ENCODE results near the gene MIXL1.

DNA sequence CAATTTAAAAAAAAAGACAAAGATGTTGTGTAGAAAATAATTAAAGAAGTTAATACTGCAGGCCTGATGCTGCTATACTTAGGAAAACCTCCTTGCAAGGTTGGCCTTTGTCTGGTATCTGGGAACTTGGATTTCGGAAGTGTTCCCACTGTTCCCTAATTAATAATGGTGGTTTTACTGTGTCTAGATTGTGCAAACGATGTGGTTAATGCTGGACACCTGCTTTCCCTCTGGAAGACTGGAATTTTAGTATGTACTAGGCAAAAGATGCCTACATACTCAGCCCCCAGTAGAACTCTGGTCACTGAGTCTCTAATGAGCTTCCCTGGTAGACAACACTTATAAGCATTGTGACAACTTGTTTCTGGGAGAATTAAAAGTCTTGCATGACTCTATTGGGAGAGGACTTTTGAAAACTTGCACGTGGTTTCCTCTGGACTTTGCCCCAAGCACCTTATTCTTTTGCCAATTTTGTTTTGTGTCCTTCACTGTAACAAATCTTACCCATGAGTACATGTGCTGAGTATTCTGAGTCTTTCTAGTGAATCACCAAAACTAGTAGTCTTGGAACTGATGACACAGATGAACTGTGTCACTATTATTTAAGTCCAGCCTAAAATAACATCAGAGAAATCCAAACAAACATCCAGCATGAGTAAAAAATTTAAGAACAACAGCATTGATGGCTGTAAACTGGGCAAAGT, 45.1 kb downstream of the MIXL1 start:
- TF ChIP-seq, protein P1, sequence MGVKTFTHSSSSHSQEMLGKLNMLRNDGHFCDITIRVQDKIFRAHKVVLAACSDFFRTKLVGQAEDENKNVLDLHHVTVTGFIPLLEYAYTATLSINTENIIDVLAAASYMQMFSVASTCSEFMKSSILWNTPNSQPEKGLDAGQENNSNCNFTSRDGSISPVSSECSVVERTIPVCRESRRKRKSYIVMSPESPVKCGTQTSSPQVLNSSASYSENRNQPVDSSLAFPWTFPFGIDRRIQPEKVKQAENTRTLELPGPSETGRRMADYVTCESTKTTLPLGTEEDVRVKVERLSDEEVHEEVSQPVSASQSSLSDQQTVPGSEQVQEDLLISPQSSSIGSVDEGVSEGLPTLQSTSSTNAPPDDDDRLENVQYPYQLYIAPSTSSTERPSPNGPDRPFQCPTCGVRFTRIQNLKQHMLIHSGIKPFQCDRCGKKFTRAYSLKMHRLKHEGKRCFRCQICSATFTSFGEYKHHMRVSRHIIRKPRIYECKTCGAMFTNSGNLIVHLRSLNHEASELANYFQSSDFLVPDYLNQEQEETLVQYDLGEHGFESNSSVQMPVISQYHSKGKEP (tag by site-specific recombination; IDR thresholded peaks at IDR 0.05), result no peak
- TF ChIP-seq ZNF175 (tag by site-specific recombination; IDR thresholded peaks at IDR 0.05), result no peak
- no peak for TF ChIP-seq YY1 (tag by site-specific recombination; IDR thresholded peaks at IDR 0.05)
- TF ChIP-seq TCF7L2 (IDR thresholded peaks at IDR 0.05; ENCODE audit: borderline replicate concordance, low read depth, low read length), result no peak
- TF ChIP-seq, protein P2, sequence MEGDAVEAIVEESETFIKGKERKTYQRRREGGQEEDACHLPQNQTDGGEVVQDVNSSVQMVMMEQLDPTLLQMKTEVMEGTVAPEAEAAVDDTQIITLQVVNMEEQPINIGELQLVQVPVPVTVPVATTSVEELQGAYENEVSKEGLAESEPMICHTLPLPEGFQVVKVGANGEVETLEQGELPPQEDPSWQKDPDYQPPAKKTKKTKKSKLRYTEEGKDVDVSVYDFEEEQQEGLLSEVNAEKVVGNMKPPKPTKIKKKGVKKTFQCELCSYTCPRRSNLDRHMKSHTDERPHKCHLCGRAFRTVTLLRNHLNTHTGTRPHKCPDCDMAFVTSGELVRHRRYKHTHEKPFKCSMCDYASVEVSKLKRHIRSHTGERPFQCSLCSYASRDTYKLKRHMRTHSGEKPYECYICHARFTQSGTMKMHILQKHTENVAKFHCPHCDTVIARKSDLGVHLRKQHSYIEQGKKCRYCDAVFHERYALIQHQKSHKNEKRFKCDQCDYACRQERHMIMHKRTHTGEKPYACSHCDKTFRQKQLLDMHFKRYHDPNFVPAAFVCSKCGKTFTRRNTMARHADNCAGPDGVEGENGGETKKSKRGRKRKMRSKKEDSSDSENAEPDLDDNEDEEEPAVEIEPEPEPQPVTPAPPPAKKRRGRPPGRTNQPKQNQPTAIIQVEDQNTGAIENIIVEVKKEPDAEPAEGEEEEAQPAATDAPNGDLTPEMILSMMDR (tag by site-specific recombination; IDR thresholded peaks at IDR 0.05), result no peak
- no peak for TF ChIP-seq ZSCAN30 (tag by site-specific recombination; IDR thresholded peaks at IDR 0.05)
- TF ChIP-seq PRDM1 (tag by site-specific recombination; IDR thresholded peaks at IDR 0.05), result no peak
- TF ChIP-seq, protein P3, sequence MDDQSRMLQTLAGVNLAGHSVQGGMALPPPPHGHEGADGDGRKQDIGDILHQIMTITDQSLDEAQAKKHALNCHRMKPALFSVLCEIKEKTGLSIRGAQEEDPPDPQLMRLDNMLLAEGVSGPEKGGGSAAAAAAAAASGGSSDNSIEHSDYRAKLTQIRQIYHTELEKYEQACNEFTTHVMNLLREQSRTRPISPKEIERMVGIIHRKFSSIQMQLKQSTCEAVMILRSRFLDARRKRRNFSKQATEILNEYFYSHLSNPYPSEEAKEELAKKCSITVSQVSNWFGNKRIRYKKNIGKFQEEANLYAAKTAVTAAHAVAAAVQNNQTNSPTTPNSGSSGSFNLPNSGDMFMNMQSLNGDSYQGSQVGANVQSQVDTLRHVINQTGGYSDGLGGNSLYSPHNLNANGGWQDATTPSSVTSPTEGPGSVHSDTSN (CRISPR knock-in tag; IDR thresholded peaks at IDR 0.05), result no peak
- no peak for TF ChIP-seq ZNF830 (tag by site-specific recombination; IDR thresholded peaks at IDR 0.05; ENCODE audit: low read depth)
- TF ChIP-seq SP2 (tag by site-specific recombination; IDR thresholded peaks at IDR 0.05), result no peak
- no peak for TF ChIP-seq MYNN (tag by site-specific recombination; IDR thresholded peaks at IDR 0.05; ENCODE audit: borderline replicate concordance)
- TF ChIP-seq, protein P4, sequence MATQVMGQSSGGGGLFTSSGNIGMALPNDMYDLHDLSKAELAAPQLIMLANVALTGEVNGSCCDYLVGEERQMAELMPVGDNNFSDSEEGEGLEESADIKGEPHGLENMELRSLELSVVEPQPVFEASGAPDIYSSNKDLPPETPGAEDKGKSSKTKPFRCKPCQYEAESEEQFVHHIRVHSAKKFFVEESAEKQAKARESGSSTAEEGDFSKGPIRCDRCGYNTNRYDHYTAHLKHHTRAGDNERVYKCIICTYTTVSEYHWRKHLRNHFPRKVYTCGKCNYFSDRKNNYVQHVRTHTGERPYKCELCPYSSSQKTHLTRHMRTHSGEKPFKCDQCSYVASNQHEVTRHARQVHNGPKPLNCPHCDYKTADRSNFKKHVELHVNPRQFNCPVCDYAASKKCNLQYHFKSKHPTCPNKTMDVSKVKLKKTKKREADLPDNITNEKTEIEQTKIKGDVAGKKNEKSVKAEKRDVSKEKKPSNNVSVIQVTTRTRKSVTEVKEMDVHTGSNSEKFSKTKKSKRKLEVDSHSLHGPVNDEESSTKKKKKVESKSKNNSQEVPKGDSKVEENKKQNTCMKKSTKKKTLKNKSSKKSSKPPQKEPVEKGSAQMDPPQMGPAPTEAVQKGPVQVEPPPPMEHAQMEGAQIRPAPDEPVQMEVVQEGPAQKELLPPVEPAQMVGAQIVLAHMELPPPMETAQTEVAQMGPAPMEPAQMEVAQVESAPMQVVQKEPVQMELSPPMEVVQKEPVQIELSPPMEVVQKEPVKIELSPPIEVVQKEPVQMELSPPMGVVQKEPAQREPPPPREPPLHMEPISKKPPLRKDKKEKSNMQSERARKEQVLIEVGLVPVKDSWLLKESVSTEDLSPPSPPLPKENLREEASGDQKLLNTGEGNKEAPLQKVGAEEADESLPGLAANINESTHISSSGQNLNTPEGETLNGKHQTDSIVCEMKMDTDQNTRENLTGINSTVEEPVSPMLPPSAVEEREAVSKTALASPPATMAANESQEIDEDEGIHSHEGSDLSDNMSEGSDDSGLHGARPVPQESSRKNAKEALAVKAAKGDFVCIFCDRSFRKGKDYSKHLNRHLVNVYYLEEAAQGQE (tag by site-specific recombination; IDR thresholded peaks at IDR 0.05), result no peak
- no peak for TF ChIP-seq KLF1 (tag by site-specific recombination; IDR thresholded peaks at IDR 0.05)
- no peak for TF ChIP-seq ZNF747 (tag by site-specific recombination; IDR thresholded peaks at IDR 0.05)
